Natural killer cell (primary cell): Measurements from ENCODE around the gene PIBF1. TPM values are rescaled to one million over a fixed set of nuclear protein-coding genes. Genes with fewer than 3 reads are reported as not detected.

Experiments
- ATAC-seq, 3 donors: fragments of 150-1000 bp in 2 of 3; fragments of 200-7000 bp in 1 of 3; cut with Tn5 transposase; 1 replicate in 1 of 3; 2 replicates in 2 of 3; pipeline ENCODE4 v1.10.0; 2021; ENCODE audit warnings: mild to moderate bottlenecking in 2 of 3, moderate library complexity in 2 of 3
- DNase-seq, 2 donors: peaks; one replicate each; pipeline versions ENCODE4 v3.0.0 to v3.0.0-alpha.2; 2013 to 2021; ENCODE audit warnings: mixed read lengths in 1 of 2
- H3K27ac ChIP-seq: one replicate; pipeline ENCODE4 v1.5.1; 2013; ENCODE audit warnings: mild to moderate bottlenecking, low read length
- H3K27me3 ChIP-seq: one replicate; pipeline ENCODE4 v1.6.1; 2013; ENCODE audit warnings: low read length; ENCODE audit not compliant: control insufficient read depth, insufficient read depth
- H3K36me3 ChIP-seq: one replicate; pipeline ENCODE4 v1.6.1; 2013; ENCODE audit warnings: low read length; ENCODE audit not compliant: control insufficient read depth, insufficient read depth
- H3K4me1 ChIP-seq: one replicate; pipeline ENCODE4 v1.6.1; 2013; ENCODE audit warnings: low read length; ENCODE audit not compliant: control insufficient read depth, insufficient read depth
- H3K4me3 ChIP-seq: one replicate; pipeline ENCODE4 v1.5.1; 2013; ENCODE audit warnings: low read length
- H3K9me3 ChIP-seq: one replicate; pipeline ENCODE4 v1.6.1; 2013; ENCODE audit warnings: low read length; ENCODE audit not compliant: control insufficient read depth, insufficient read depth
- H3K27ac Mint-ChIP-seq, 2 donors: one replicate each; pipeline ENCODE4 v1.8.0; 2022; ENCODE audit warnings: mild to moderate bottlenecking in 2 of 2, mixed read lengths in 2 of 2, moderate library complexity in 1 of 2
- H3K27me3 Mint-ChIP-seq, 2 donors: one replicate each; pipeline ENCODE4 v1.8.0; 2022; ENCODE audit warnings: low read depth in 2 of 2, mixed read lengths in 2 of 2
- H3K36me3 Mint-ChIP-seq: one replicate; pipeline ENCODE4 v1.8.0; 2022; ENCODE audit warnings: mixed read lengths
- H3K4me1 Mint-ChIP-seq, 2 donors: one replicate each; pipeline ENCODE4 v1.8.0; 2022; ENCODE audit warnings: mixed read lengths in 2 of 2
- H3K4me3 Mint-ChIP-seq: one replicate; pipeline ENCODE4 v1.8.0; 2022; ENCODE audit warnings: mild to moderate bottlenecking, moderate library complexity, mixed read lengths
- H3K9me3 Mint-ChIP-seq, 2 donors: one replicate each; pipeline ENCODE4 v1.8.0; 2022; ENCODE audit warnings: mixed read lengths in 2 of 2
- WGBS: methylation state at CpG from one replicate; pipeline ENCODE4 v1.1.7; 2013; ENCODE audit warnings: missing lambda C conversion rate; ENCODE audit not compliant: insufficient coverage; 5-methylcytosine and 5-hydroxymethylcytosine counted together
- intact Hi-C: fragments of 100-400 bp; cut with micrococcal nuclease; formaldehyde crosslinking; loops from one replicate; pipeline ENCODE4 v1.14.2; 2022
- total RNA-seq, 4 donors: library from RNA; stranded (reverse); fragments of 120-200 nt in 1 of 4; gene quantifications; one replicate each; pipeline versions ENCODE4 v1.2.3 to v1.2.4, GENCODE V29; 2013 to 2022
- TF ChIP-seq, protein P1 (sequence below): fragments of 200-600 bp; IDR thresholded peaks from one replicate; pipeline ENCODE4 v1.8.0; 2022; ENCODE audit warnings: antibody characterized with exemption

Gene PIBF1
- total RNA-seq, 3 donors from 2014 or later (not counting 1 experiment from before 2014, with no cell fraction given) = 21.9 to 37.8 (median 27.8) TPM

DNA sequence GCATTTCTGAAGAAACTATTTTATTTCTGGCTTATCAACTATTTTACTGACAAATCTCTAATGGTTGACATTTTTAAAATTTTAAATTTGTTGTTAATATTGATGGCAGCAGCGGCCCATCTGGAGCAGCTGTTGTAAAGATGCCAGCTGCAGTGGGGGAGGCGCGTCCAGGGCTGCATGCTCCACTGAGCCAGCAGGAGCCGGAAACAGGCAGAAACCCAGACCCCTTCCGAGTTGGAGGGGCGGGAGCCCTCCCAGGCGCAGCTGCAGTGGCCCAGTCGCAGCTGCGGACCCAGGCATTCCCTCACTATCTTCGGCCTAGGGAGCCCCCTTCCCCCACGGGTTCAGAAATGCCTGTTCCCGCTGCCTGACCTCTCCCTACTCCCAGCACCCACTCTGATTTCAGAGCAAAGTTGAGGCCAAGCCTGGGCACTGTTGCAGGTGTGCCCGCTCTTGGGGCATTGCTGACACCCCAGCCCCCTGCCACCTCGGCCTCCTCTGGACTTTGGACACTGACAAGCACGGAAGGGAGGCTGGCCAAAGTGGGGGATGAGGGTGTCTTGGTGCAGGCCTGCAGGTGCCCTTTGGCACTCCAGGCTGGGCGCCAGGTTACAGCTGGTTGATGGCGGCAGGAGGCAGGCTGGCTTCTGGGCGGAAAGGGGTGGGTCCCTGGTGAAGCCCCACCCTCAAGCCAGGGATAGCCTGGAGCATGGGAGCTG, 69.2 kb downstream of the PIBF1 start:
- H3K36me3 Mint-ChIP-seq = no peaks in the 10 kb centered on the region
- H3K9me3 Mint-ChIP-seq = no peaks in the 10 kb centered on the region
- WGBS = 98% methylated on average over 18 of the region's 18 CpGs
- Histone ChIP-seq H3K9me3 (no peaks in the 10 kb centered on the region), H3K27ac (no peak overlapping the region), H3K4me3 (no peak overlapping the region), H3K27me3 (no peaks in the 10 kb centered on the region), H3K36me3 (peaks cover 23% of the 10 kb centered on the region), H3K4me1 (no peaks in the 10 kb centered on the region)
- H3K27ac Mint-ChIP-seq = no peak overlapping the region
- DNase-seq = no peak
- intact Hi-C loops = no loop called here
- TF ChIP-seq, protein P1, sequence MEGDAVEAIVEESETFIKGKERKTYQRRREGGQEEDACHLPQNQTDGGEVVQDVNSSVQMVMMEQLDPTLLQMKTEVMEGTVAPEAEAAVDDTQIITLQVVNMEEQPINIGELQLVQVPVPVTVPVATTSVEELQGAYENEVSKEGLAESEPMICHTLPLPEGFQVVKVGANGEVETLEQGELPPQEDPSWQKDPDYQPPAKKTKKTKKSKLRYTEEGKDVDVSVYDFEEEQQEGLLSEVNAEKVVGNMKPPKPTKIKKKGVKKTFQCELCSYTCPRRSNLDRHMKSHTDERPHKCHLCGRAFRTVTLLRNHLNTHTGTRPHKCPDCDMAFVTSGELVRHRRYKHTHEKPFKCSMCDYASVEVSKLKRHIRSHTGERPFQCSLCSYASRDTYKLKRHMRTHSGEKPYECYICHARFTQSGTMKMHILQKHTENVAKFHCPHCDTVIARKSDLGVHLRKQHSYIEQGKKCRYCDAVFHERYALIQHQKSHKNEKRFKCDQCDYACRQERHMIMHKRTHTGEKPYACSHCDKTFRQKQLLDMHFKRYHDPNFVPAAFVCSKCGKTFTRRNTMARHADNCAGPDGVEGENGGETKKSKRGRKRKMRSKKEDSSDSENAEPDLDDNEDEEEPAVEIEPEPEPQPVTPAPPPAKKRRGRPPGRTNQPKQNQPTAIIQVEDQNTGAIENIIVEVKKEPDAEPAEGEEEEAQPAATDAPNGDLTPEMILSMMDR = no peak
- no peak overlapping the region for H3K4me3 Mint-ChIP-seq
- H3K4me1 Mint-ChIP-seq = peaks cover 5 to 11% of the 10 kb centered on the region in 2 donors
- ATAC-seq = no peak
- no peaks in the 10 kb centered on the region for H3K27me3 Mint-ChIP-seq

DNA sequence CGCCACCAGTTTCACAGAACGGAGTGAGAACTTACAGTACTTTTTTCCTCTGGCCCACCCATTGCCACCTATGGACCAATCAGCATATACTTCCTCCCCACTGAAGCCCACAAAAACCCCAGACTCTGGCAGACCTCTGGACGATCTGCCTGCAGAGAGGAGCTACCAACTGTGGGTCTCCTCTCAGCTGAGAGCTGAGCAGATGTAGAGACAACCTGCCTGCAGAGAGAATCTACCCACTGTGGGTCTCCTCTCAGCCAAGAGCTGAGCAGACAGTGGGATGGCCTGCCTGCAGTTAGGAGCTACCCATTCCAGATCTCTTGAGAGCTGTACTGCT, 69.7 kb downstream of the PIBF1 start:
- peaks cover 23% of the 10 kb centered on the region for H3K36me3 ChIP-seq
- H3K4me1 ChIP-seq = no peaks in the 10 kb centered on the region
- no peak overlapping the region for H3K4me3 ChIP-seq
- Mint-ChIP-seq H3K27ac (no peak overlapping the region), H3K4me1 (peaks cover 5 to 11% of the 10 kb centered on the region in 2 donors), H3K27me3 (no peaks in the 10 kb centered on the region), H3K9me3 (no peaks in the 10 kb centered on the region), H3K4me3 (no peak overlapping the region), H3K36me3 (no peaks in the 10 kb centered on the region)
- TF ChIP-seq, protein P1 = no peak
- intact Hi-C loops = no loop called here
- H3K9me3 ChIP-seq = no peaks in the 10 kb centered on the region
- 83% methylated on average over 3 of the region's 3 CpGs for WGBS
- ATAC-seq = no peak
- H3K27me3 ChIP-seq = no peaks in the 10 kb centered on the region
- H3K27ac ChIP-seq = no peak overlapping the region
- DNase-seq = no peak

DNA sequence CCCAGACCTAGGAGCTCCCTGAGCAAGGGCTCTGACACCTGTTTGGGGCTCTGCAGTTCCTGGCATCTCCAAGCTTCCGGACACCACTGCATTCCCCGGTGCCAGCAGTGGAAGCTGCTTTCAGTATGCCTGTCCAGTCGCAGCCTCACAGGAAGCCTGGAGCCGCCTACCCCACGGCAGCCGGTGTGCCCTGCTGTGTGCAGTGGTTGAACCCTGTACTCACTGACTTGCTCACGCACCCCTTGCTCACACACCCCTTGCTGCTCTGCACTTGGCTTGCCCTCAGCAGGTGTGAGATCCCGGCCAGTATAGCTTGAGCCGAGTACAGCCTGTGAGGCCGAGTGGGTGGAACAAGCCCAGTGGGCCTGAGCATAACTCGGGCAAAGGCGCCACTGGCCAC, 70.3 kb downstream of the PIBF1 start:
- no peaks in the 10 kb centered on the region for H3K9me3 Mint-ChIP-seq
- H3K36me3 Mint-ChIP-seq = no peaks in the 10 kb centered on the region
- 96% methylated on average over 12 of the region's 12 CpGs for WGBS
- H3K27ac ChIP-seq = no peak overlapping the region
- peaks cover 5 to 11% of the 10 kb centered on the region in 2 donors for H3K4me1 Mint-ChIP-seq
- H3K4me3 ChIP-seq = no peak overlapping the region
- H3K27ac Mint-ChIP-seq = no peak overlapping the region
- no peaks in the 10 kb centered on the region for H3K4me1 ChIP-seq
- H3K9me3 ChIP-seq = no peaks in the 10 kb centered on the region
- TF ChIP-seq, protein P1 = no peak
- DNase-seq = no peak
- no peaks in the 10 kb centered on the region for H3K27me3 Mint-ChIP-seq
- intact Hi-C loops = no loop called here
- H3K36me3 ChIP-seq = peaks cover 22% of the 10 kb centered on the region
- H3K27me3 ChIP-seq = no peaks in the 10 kb centered on the region
- no peak overlapping the region for H3K4me3 Mint-ChIP-seq
- no peak for ATAC-seq

DNA sequence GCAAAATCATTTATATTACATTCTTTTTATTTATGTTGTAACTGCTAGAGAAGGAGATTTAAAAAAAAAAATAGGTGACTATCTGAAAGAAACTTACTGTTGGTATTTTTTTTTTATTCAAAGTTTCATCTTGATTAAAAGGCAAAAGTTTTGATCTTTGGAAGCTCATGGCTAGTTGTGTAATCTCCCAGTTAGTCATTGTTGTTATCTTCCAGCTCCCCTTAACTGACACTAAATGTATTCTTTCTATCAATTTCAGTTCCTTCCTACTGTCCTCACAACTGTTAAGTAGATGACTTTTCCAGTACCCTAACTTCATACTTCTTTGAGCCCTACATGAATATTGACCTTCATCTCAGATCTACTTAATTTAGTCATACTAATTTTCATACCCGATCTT, 71.1 kb downstream of the PIBF1 start:
- TF ChIP-seq, protein P1 = no peak
- no peak overlapping the region for H3K27ac ChIP-seq
- no peaks in the 10 kb centered on the region for H3K4me1 ChIP-seq
- Mint-ChIP-seq H3K27me3 (no peaks in the 10 kb centered on the region), H3K36me3 (no peaks in the 10 kb centered on the region), H3K4me1 (peaks cover 5 to 11% of the 10 kb centered on the region in 2 donors), H3K9me3 (no peaks in the 10 kb centered on the region), H3K4me3 (no peak overlapping the region), H3K27ac (no peak overlapping the region)
- 100% methylated on average over 1 of the region's 1 CpG for WGBS
- intact Hi-C loops = no loop called here
- no peaks in the 10 kb centered on the region for H3K27me3 ChIP-seq
- peaks cover 20% of the 10 kb centered on the region for H3K36me3 ChIP-seq
- no peak overlapping the region for H3K4me3 ChIP-seq
- H3K9me3 ChIP-seq = no peaks in the 10 kb centered on the region
- DNase-seq (no peak), ATAC-seq (no peak)
